Adrenal gland (tissue), 5 donors: ENCODE data around the gene ARHGEF7.

Experiments used
- CTCF ChIP-seq, 6 experiments: fragments of 450-650 bp in 4 of 6; fragments of 200-600 bp in 2 of 6; sonication (generic) in 1 of 6; IDR thresholded peaks; 1 replicate in 5 of 6; 2 replicates in 1 of 6; pipeline versions ENCODE4 v1.5.1 to v1.8.0; 2016 to 2021; ENCODE audit warnings: antibody characterized with exemption in 6 of 6, mild to moderate bottlenecking in 2 of 6, moderate library complexity in 1 of 6
- POLR2A ChIP-seq, 2 donors: fragments of 450-650 bp; IDR thresholded peaks; one replicate each; pipeline ENCODE4 v1.6.1; 2017; ENCODE audit warnings: antibody characterized with exemption in 2 of 2, mild to moderate bottlenecking in 2 of 2, moderate library complexity in 1 of 2
- donor health status: DM: no; HTN: no; CAD: no.

DNA sequence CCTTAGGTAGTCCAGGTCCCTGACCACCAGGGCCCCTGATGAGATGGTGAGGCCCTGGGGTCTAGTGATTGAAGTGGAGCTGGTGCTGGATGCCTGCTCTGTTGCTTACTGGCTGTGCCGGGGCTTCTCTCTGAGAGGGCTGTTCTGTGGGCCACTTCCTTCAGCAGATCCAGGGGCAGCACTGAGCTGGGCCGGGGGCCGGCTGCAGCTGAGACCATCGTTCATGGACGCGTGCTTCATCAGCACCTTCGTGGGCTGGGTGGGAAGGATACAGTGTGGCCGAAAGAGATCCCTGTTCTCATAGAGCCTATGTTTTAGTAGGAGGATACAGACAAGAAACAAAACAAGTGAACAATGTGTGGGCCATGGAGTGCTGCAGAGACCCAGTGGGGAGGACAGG lies 172.1 kb downstream of the ARHGEF7 start:
- no peak for TF ChIP-seq CTCF (IDR thresholded peaks at IDR 0.05)
- no peak for TF ChIP-seq POLR2A (IDR thresholded peaks at IDR 0.05)
